Femur (tissue), 1 donor: Measurements from ENCODE around the gene CEACAM7.
"Not testable (repeated sequence)": the region's sequence is repeated elsewhere in the genome, so short reads cannot be mapped to it uniquely, and the experiment has no call there.

Source experiments
- DNase-seq: peaks from one replicate; pipeline ENCODE4 v3.0.0-alpha.2; 2017

The CEACAM7 gene

GRCh38 chr19:41688098-41688497 is at the start of gene CEACAM7:
Gene CEACAM7 (minus strand): TSS chr19:41688270. CDS start chr19:41688165, 105 bp downstream.
- no peak for DNase-seq

DNA sequence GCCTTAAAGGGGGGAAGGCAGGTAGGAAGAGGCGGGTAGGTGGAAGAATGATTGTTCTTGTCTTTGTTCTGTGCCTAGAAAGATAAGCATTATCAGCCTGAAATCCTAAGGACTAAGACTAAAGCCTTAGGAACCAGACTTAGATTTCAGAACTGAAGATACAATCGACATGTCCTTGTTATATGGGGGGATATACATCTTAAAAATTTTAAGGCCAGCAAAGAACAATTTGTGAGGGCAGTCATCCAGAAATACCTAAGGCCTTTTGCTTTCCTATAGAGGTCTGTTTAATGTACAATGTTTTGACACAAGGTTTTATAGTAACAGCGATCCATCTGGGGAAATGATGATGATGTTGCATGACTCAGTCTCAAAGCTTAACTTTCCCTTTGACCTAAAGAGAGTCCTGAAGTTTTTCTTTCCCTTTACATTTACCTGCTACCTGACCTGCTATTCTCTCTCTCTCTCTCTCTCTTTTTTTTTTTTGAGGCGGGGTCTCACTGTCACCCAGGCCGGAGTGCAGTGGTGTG is 47.1 kb upstream of the CEACAM7 start:
- no peak for DNase-seq

GRCh38 chr19:41734585-41734984 is 46.5 kb upstream of the CEACAM7 start:
- no peak for DNase-seq

- no peak for DNase-seq
These were observed 46.1 kb upstream of the CEACAM7 start for GRCh38 chr19:41734156-41734555.

DNA sequence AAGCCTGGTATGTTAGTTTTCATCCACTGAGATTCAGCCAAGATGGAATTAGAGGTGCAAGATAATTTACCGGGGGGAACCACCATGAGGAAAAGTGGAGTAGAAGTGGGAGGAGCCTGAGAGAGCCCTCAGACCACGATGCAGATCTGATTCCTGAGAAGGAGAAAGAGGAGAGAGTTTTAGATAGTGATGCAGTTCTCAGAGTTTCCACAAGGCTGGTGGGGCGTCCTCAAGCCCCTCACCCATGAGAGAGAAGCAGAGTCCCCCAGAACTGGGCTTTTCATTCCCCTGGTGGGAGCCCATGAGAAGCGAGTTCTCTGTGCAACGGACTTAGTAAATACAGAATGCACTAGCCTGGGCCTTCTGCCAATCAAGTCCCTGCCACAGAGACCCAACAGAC is 38.4 kb upstream of the CEACAM7 start:
- DNase-seq, result no peak

GRCh38 chr19:41720103-41720502 is 32.0 kb upstream of the CEACAM7 start:
- no peak for DNase-seq

GRCh38 chr19:41718761-41719160 is 30.7 kb upstream of the CEACAM7 start:
- DNase-seq, result no peak

- no peak for DNase-seq
These were observed 26.5 kb upstream of the CEACAM7 start for GRCh38 chr19:41714598-41714997.

GRCh38 chr19:41711376-41712261 is 23.5 kb upstream of the CEACAM7 start:
- no peak for DNase-seq

DNA sequence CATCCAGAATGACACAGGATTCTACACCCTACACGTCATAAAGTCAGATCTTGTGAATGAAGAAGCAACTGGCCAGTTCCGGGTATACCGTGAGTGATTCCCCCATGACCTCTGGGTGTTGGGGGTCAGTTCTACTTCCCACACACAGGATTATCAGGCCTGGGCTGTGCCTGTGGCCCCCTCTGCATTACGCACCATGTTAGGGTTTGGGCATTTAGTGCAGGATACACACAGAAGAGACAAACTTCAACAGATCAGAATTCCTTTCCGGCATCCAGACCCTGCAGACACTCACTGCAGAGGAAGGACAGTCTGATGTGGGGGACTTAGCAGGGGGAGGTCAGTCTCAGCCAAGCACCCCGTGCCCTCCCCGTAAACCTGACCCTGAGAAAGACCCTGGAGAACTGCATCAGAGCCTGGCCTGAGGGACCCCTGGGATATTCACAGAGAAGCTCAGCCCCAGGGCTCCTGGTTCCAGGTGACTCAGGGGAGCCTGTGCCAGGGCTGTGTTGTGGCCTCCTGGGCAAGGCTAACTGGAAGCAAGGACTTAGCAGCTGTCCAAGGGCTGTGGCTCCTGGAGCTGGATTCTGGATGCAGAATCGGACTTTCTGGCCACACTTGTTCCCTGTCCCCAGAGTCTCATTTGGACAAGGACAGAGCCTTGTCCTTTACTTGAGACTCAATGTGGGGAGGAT is 22.0 kb upstream of the CEACAM7 start:
- DNase-seq, result no peak

GRCh38 chr19:41709516-41709915 is 21.4 kb upstream of the CEACAM7 start:
- DNase-seq, result not testable (repeated sequence)

DNA sequence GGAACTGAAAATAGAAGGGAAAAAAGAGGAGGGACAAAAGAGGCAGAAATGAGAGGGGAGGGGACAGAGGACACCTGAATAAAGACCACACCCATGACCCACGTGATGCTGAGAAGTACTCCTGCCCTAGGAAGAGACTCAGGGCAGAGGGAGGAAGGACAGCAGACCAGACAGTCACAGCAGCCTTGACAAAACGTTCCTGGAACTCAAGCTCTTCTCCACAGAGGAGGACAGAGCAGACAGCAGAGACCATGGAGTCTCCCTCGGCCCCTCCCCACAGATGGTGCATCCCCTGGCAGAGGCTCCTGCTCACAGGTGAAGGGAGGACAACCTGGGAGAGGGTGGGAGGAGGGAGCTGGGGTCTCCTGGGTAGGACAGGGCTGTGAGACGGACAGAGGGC is 20.4 kb upstream of the CEACAM7 start, which contains the start of gene CEACAM5:
Gene CEACAM5 (plus strand): TSS at position 146 of the 400 bp plus-strand sequence. CDS start 106 bp downstream, at position 252.
- no peak for DNase-seq

GRCh38 chr19:41707871-41708371 is 19.9 kb upstream of the CEACAM7 start:
- DNase-seq, result no peak

- DNase-seq, result no peak
These were observed 19.4 kb upstream of the CEACAM7 start for GRCh38 chr19:41707502-41707812.

GRCh38 chr19:41706741-41707501 is 18.9 kb upstream of the CEACAM7 start:
- DNase-seq, result no peak

DNA sequence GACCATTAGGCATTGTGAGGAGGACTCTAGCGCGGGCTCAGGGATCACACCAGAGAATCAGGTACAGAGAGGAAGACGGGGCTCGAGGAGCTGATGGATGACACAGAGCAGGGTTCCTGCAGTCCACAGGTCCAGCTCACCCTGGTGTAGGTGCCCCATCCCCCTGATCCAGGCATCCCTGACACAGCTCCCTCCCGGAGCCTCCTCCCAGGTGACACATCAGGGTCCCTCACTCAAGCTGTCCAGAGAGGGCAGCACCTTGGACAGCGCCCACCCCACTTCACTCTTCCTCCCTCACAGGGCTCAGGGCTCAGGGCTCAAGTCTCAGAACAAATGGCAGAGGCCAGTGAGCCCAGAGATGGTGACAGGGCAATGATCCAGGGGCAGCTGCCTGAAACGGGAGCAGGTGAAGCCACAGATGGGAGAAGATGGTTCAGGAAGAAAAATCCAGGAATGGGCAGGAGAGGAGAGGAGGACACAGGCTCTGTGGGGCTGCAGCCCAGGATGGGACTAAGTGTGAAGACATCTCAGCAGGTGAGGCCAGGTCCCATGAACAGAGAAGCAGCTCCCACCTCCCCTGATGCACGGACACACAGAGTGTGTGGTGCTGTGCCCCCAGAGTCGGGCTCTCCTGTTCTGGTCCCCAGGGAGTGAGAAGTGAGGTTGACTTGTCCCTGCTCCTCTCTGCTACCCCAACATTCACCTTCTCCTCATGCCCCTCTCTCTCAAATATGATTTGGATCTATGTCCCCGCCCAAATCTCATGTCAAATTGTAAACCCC is 17.5 kb upstream of the CEACAM7 start:
- DNase-seq, result peak; percentile 18

GRCh38 chr19:41703602-41704293 is 15.7 kb upstream of the CEACAM7 start:
- peak; percentile 5 for DNase-seq

- no peak for DNase-seq
These were observed 14.1 kb upstream of the CEACAM7 start for GRCh38 chr19:41702171-41702651.

GRCh38 chr19:41701401-41702075 is 13.5 kb upstream of the CEACAM7 start:
- peak; percentile 8 for DNase-seq

- DNase-seq, result peak; percentile 2
These were observed 12.5 kb upstream of the CEACAM7 start for GRCh38 chr19:41700381-41701195.
